Activated CD4-positive, CD25-positive, alpha-beta regulatory T cell treated with anti-CD3 and anti-CD28 coated beads, Interleukin-2, amount 50 U/mL, for 24 hours (primary cell): ENCODE data around the gene RDH5.
A peak's percentile ranks its signal among the peaks of the same experiment; 100 is the strongest.

ENCODE experiments used
- ATAC-seq, 2 donors: fragments of 150-1000 bp; cut with Tn5 transposase; one replicate each; pipeline ENCODE4 v1.10.0; 2021; ENCODE audit warnings: mild to moderate bottlenecking in 1 of 2, moderate library complexity in 1 of 2

Gene RDH5

DNA sequence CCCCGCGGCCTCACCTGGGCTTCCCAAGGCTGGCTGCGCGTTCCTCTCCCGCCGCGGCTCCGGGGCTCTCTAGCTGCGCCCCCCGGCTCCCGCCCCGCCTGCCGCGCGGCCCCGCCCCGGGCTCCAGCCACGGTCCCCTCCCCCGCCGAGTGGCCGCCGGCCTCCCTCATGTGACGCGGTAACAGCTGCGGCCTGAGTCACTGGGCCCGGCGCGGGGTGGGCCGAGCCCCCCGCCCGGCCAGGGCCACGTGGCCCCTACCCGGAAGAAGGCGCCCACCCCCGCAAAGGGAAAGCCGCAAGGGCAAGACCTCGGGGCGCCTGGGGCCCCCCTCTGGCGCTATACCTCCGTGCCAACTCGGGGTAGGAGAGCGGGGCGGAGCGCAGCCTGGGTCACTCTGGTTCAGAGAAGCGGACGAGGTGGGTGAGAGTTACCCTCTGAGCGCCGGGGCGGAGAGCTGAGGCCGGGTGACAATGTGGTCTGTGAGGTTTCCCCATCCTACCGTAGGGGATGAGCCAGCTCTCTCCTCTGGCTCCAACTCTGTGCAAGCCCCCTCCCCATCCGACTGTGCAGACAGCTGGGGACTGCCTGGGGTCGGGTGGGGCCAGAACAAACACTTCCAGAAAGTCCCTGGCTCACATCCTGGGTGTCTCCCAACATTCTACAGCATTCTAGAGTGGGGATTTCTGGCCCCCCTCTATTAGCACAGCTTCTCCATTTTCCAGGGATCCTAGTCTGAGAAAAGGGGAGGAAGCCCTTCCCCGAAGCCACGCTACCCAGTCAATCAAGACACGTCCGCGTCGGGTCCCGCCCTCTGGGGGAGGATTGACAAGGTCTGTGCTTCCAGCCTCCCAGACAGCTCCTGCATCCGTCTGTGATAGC is 9.0 kb downstream of the RDH5 start, which contains the start of gene CD63:
TSS of gene CD63 (minus strand) at position 71 of the 880 bp plus-strand sequence. CDS start 668 bp downstream, outside the sequence.
- ATAC-seq, result peak; percentile 74 to 75

DNA sequence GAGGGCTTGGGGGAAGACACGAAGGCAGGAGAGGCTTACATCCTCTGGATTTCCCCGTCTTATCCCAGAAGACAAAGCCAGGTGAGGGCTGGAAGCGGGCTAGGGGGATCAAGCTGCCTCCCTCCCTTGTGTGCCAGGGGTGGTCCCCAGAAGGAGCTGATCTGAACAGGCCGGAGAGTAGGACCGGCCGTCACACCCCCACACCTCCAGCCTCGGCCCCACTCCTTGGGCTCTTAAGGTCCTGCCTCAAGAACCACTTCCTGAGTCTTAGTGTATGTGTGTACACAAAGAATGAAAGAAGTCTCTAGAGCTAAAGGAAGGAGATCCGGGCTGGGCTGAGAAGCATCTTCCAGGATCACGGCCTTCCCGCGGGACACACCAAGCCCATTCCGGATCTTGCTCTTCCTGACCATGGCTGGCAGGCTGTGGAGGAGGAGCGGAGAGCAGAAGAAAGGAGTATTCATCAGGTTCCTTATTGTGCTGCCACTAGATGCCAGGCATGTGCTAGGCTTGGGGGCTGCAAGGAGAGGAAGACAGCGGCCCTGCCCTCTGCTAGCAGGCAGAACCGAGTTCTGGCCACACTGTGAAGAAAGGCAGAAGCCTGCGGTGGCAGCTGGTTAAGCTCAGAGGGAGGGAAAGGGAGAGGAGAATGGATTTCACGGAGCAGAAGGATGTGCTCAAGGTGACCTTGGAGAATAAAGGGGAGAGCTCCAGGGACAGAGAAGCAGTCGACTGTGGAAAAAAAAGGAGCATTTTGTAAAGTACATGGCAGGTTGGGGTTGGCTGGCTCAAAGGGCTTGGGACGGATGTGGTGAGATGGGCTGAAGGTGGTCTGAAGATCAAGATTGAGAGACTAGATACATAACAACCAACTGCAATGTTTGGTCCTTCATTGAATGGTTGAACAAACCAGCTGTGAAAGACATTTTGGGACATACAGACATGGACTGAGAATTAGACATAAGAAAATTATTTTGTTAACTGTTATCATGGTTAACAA is 9.9 kb downstream of the RDH5 start:
- ATAC-seq, result peak; percentile 11 to 21

DNA sequence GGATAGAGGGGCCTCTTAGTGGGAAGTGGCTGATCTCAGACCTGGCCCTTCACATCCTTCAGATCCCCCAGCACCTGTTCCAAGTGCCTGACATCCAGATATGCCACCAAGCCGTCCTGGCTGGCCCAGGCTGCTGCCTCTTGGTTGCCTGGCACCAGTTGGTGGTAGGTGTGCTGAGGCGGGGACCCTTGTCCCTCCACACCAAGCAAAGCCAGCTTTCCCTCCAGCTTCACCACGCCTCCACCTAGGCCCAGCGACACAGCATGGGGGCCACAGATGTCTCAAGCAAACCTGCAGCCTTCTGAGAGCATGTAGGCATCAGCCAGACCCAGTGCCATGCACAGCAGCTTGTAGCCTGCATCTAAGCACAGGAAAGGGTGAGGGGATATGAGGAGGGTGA is 12.1 kb downstream of the RDH5 start:
- no peak for ATAC-seq

GRCh38 chr12:55733021-55733555 is 12.9 kb downstream of the RDH5 start:
- ATAC-seq, result no peak

DNA sequence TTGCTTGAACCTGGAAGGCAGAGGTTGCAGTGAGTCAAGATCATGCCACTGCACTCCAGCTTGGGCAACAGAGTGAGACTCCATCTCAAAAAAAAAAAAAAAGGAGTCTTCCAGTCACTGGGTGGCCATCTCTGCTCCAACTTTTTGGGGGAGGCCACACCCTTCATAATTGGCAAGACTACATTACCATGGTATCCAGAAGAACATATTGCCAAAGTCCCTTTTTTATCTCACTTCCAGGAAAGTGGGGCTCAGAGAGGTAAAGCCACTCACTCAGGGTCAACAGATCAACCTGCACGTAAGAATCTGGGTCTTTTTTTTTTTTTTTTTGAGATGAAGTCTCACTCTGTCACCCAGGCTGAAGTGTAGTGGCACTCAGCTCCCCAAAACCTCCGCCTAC is 13.7 kb downstream of the RDH5 start:
- ATAC-seq, result no peak

DNA sequence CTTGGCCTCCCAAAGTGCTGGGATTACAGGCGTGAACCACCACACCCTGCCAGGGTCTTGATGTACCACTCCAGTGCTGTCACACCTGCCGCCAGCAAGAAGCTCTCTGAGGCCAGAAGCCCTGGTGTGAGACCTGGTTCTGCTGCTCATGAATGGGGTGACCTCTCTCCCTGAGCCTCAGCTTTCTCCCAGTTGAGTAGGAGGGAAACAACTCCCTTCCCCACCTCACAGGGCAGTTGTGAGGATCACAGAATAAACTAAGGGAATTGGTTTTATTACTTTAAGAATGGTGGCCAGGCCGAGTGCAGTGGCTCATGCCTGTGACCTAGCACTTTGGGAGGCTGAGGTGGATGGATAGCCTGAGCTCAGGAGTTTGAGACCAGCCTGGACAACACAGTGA is 14.4 kb downstream of the RDH5 start:
- ATAC-seq, result no peak

DNA sequence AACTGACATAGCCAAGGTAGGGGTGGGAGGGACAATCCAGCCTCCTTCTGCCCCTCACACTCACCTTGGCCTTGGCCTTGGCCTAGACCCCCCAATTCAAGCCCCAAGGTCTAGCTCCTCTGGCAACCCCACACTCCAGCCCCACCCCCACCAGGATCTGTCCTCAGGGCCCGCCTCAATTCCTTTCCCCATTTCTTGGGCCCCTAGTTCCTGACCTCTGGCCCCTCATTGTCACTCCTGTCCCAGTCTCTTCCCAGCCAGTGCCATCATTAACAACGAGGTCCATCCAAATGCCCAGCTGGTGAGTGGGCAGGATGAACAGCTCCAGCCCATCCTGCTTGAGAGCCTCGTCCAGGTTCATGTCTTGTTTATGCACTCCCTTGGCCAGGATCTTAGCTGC is 15.9 kb downstream of the RDH5 start:
- no peak for ATAC-seq

DNA sequence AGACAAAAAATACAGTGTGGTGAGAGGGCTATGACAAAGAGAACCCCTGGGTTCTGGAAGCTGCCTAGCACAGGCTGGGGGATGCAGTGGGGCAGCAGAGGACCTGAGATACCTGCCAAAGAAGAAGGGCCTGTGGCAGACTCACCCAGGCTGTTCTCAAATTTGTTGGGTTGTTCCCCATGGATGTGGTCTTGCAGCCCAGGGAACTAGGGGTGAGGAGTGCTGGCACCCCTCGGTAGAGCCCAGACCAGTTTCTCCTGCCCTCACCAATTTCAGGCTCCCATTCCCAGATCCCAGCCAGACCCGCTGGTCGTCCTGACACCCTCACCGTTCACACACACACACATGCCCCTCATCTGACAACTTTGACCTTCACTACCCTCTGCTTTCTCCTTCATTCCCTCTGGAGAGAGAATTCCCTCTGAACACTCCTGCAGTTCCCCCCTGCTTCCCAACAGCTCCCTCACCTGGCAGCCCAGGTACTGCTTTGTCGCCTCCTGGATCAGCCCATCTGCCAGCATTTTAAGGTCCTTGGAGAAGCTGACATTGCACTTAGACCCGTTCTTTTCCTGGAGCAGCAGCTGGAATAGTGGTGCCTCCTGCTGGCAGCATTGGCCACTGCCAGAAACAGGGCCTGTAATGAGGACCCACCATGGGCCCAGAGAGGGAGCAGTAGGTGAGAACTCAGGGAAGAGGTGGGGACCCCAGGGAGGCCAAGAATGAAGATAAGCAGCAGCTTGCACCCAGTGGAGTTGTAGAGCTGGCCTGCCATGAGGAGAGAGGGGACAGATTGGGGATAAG is 16.8 kb downstream of the RDH5 start:
- ATAC-seq, result peak; percentile 22 to 44

GRCh38 chr12:55737581-55738122 is 17.5 kb downstream of the RDH5 start:
- peak in 1 of 2 donors; percentile 5 for ATAC-seq

DNA sequence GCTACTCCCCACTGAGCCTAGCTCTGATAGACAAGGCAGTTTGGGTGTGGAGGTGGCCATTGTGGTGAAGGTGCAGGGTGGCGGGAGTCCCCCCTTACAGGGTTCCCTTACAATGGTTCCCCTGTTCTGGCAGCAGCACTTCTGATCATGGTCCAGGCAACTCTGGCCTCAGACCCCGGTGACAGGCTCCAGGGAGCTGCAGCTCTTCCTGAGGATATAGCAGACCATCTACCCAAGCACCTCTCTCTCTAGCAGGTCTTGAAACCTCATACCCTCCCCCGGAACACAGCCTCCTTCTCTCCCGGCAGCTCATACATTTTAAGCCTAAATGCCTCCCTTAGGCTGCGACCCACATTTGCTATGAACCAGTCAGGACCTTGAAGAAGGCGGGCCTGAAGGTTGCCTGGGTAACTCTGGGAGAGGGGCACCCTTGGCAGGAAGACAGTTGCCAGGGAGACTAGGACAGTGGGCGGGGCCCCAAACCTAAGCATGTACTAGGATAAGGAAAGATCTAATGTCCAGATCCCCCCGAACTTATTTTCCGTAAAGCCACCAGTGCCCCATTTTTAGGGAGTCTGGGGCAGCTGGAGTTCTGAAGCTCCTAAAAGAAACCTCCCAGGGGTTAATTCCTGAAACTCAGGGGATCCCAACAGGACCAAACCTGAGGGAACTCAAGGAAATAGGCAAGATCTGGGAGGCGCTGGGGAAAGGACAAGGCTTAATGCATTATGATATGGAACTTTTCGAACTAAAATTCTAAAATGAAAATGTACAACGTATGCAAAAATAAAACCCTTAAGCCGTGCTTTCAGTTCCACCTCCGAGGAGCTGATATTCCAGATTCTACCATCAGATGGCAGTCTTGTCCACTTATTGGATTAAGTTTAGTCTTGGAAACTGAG is 18.2 kb downstream of the RDH5 start:
- ATAC-seq, result peak; percentile 80 to 81

DNA sequence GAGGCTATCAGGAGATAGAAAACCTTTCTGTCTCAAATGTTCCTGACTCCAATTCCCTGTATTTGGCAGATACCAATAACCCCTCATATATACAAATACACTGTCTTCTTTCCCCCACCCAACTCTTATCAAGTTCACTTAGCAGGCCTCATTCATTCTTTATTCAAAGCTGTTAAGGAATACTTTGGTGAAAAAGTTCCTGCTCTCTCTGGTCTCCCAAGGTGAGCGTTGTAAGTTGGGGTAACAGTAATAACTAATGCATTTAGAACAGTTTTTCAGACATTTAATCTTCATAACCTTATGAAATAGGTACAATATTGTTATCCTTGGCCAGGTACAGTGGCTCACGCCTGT is 18.8 kb downstream of the RDH5 start:
- no peak for ATAC-seq

- ATAC-seq, result no peak
Measured at GRCh38 chr12:55741931-55742680, 21.9 kb downstream of the RDH5 start.

DNA sequence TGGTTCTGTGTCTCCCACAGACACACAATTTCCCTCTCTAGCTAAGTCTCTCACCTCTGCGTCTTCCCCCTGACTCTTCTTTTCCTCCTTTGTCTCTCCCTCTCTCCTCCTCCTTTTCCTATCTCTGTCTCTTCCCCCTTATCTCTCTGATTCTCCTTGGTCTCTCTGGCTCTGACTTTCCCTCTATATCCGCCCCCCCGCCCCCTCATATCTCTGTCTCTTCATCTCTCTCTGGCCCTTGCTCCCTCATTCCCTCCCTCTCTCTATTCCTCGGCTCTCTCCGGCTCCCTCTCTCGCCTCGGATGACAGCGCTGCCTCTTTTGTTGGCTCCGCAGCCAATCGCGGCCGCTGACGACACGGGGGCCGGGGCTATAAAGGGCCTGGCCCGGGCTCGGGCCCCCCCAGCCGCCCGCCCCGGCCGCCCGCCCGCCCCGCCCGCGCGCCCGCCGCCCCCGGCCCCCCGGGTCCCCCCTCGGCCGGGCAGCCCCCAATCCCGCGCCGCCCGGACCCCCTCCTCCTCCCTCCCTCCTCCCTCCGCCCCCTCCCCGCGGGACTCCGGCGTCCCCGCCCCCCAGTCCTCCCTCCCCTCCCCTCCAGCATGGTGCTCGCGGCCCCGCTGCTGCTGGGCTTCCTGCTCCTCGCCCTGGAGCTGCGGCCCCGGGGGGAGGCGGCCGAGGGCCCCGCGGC is 22.7 kb downstream of the RDH5 start, which contains the start of gene GDF11:
TSS of gene GDF11 (plus strand) at position 404 of the 687 bp plus-strand sequence. CDS start at position 599, 195 bp downstream.
- ATAC-seq, result peak; percentile 69 to 74

DNA sequence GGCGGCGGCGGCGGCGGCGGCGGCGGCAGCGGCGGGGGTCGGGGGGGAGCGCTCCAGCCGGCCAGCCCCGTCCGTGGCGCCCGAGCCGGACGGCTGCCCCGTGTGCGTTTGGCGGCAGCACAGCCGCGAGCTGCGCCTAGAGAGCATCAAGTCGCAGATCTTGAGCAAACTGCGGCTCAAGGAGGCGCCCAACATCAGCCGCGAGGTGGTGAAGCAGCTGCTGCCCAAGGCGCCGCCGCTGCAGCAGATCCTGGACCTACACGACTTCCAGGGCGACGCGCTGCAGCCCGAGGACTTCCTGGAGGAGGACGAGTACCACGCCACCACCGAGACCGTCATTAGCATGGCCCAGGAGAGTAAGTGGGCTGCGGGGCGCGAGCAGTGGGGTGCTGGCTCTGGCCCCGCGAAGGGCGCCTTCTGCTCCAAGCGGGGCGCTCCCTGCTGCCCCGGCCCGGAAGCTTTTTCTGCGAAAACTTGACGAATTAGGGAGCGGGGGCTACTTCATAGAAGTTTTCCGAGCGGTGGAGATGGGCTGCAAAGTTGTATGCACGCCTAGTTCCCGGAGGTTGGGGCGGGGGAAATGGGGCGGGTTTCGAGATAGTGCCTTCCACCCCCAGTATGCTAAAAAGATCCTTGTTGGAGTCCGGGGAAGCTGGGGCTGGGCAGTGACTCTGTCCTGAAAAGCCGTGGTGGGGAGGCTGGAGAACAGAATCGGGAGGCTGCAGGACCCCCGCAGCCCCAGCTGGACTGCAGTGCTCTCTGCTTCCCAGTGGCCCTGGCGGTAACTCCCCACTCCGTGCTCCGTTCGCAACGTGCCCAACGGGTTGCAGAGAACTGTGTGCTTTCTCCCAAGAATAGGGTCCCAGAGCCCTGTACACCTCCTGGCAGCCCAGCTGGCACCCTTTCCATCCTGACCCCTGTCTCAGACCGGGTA is 23.5 kb downstream of the RDH5 start:
- peak; percentile 40 to 49 for ATAC-seq

- no peak for ATAC-seq
Measured at GRCh38 chr12:55744340-55745030, 24.3 kb downstream of the RDH5 start.

DNA sequence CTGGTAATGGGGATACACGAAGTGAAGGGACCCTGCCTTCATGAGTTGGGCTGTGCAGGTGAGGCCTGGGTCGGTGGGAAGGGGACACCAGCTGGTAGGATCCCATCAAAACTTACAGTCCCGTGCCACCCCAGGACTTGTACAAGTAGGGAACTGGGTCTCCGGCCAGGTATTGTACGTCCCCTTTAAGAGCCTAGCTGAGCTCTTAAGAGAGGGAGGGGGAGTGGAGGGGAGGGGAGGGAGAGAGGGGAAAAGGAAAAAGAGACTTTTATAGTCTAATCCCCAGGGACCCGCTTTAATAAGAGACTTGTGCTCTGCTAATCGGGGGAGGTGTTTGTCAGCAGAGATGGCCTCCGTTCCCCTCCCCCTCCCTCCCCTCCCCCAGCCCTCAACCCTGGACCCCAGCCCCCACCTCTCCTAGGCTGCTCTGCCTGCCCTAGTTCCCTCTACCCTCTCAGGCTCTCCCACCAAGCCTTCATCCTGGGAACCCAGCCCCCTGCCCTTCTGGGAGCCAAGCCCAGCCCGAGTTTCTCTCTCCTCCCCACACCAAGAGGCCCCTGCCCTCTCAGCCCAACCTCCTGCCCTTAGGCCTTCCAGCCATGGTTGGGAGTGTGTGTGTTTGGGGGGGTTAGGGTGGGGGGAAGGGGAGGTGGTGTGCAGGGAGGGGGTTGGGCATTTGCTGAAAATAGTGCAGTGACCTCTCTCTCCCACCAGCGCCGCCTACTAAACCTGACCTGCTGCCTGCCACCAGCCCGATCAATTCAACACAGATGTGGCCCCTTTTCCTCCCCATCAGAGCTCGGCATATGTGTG is 25.4 kb downstream of the RDH5 start:
- ATAC-seq, result no peak
